Kidney (tissue), 14 donors: ENCODE results near the gene CACNB1. TPM values are rescaled to one million over a fixed set of nuclear protein-coding genes. Genes with fewer than 3 reads are reported as not detected.

ENCODE experiments used
- DNase-seq, 5 donors: peaks; one replicate each; pipeline ENCODE4 v3.0.0-alpha.2; 2013 to 2020
- FAIRE-seq: peaks from 2 replicates; lab custom pipeline; 2012; peaks lifted over from hg19 to GRCh38; lab: Jason Lieb, UNC
- H3K27ac ChIP-seq, 2 donors: one replicate each; pipeline ENCODE4 v1.7.0; 2013; ENCODE audit warnings: low read depth in 2 of 2, low read length in 2 of 2, inconsistent platforms in 1 of 2
- H3K27me3 ChIP-seq: one replicate; pipeline ENCODE4 v1.7.1; 2013; ENCODE audit warnings: low read length, inconsistent platforms; ENCODE audit not compliant: control insufficient read depth, insufficient read depth
- H3K36me3 ChIP-seq, 3 donors: one replicate each; pipeline versions ENCODE4 v1.7.0 to v1.7.1; 2013; ENCODE audit warnings: low read length in 3 of 3, control low read depth in 1 of 3, inconsistent platforms in 1 of 3; ENCODE audit not compliant: insufficient read depth in 3 of 3, control insufficient read depth in 2 of 3
- H3K4me1 ChIP-seq, 3 donors: one replicate each; pipeline versions ENCODE4 v1.7.0 to v1.7.1; 2013; ENCODE audit warnings: low read length in 3 of 3, inconsistent platforms in 1 of 3, low read depth in 1 of 3; ENCODE audit not compliant: control insufficient read depth in 2 of 3, insufficient read depth in 2 of 3
- H3K4me3 ChIP-seq, 3 donors: one replicate each; pipeline versions ENCODE4 v1.7.0 to v1.8.1; 2013; ENCODE audit warnings: low read length in 3 of 3, control low read depth in 1 of 3, inconsistent platforms in 1 of 3
- H3K9ac ChIP-seq, 3 donors: one replicate each; pipeline versions ENCODE4 v1.7.0 to v1.7.1; 2013; ENCODE audit warnings: low read length in 3 of 3, control low read depth in 1 of 3, inconsistent platforms in 1 of 3
- H3K9me3 ChIP-seq, 3 donors: one replicate each; pipeline versions ENCODE4 v1.7.0 to v1.7.1; 2013; ENCODE audit warnings: low read length in 3 of 3, control low read depth in 1 of 3, inconsistent platforms in 1 of 3; ENCODE audit not compliant: control insufficient read depth in 2 of 3, insufficient read depth in 1 of 3
- CTCF ChIP-seq: IDR thresholded peaks from 3 replicates; pipeline ENCODE4 v1.5.1; 2012; ENCODE audit warnings: mild to moderate bottlenecking, moderate library complexity, borderline replicate concordance; ENCODE audit not compliant: insufficient read depth; ENCODE audit errors: extremely low read depth
- intact Hi-C: fragments of 100-400 bp; cut with DNase I; formaldehyde crosslinking; loops from one replicate; pipeline ENCODE4 v1.11.1; 2022
- polyA plus RNA-seq: library from polyadenylated mRNA; stranded (reverse); fragments of 350-450 nt; fragmentation: Illumina TruSeq; extraction: RNeasy Lipid Tissue Mini Kit (QIAGEN cat#74804); gene quantifications from one replicate; pipeline ENCODE4 v1.2.3, GENCODE V29; 2014; ENCODE audit warnings: low read depth, low replicate concordance; ENCODE audit not compliant: insufficient read depth
- total RNA-seq: library from RNA; stranded (reverse); fragmentation: NEBNext Ultra II Directional; extraction: Animal tissue kit (Norgen Biotek cat#: 25700); gene quantifications from one replicate; pipeline ENCODE4 v1.2.1, GENCODE V29; 2021
- donor health status: control.
- donor health status: control.
- donor health status: control.
- donor health status: control.
- donor health status: control.
- donor health status: DM: yes; HTN: yes; CAD: no.
- donor health status: Normal renal cell carcinoma (clear cell type).

The CACNB1 gene
- total and polyA plus RNA-seq, 2 donors from 2014 or later, result 1.4 to 9.9 TPM

- intact Hi-C loops, result no loop called here
- DNase-seq (no peak), FAIRE-seq (no peak)
- no peak for TF ChIP-seq CTCF
- Histone ChIP-seq H3K27me3 (peaks cover 4% of the 10 kb centered on the region), H3K9ac (no peak overlapping the region), H3K36me3 (no peaks in the 10 kb centered on the region), H3K9me3 (no peaks in the 10 kb centered on the region), H3K27ac (no peak overlapping the region), H3K4me3 (no peak overlapping the region), H3K4me1 (peaks cover 0 to 3% (median 0%) of the 10 kb centered on the region in 3 donors)
Measured at GRCh38 chr17:39222866-39223834, 25.7 kb upstream of the CACNB1 start.

- Histone ChIP-seq H3K27me3 (peaks cover 4% of the 10 kb centered on the region), H3K4me3 (no peak overlapping the region), H3K9me3 (no peaks in the 10 kb centered on the region), H3K4me1 (peaks cover 0 to 3% (median 0%) of the 10 kb centered on the region in 3 donors), H3K9ac (no peak overlapping the region), H3K27ac (no peak overlapping the region), H3K36me3 (no peaks in the 10 kb centered on the region)
- FAIRE-seq (no peak), DNase-seq (no peak)
- intact Hi-C loops, result no loop called here
- no peak for TF ChIP-seq CTCF
Measured at GRCh38 chr17:39222151-39222550, 24.7 kb upstream of the CACNB1 start.

GRCh38 chr17:39221572-39221971, 24.1 kb upstream of the CACNB1 start:
- DNase-seq (no peak), FAIRE-seq (no peak)
- Histone ChIP-seq H3K36me3 (no peaks in the 10 kb centered on the region), H3K27ac (no peak overlapping the region), H3K27me3 (peaks cover 4% of the 10 kb centered on the region), H3K9me3 (no peaks in the 10 kb centered on the region), H3K4me3 (no peak overlapping the region), H3K9ac (no peak overlapping the region), H3K4me1 (peaks cover 0 to 3% (median 0%) of the 10 kb centered on the region in 3 donors)
- intact Hi-C loops, result no loop called here
- no peak for TF ChIP-seq CTCF
